HPDE6-E6E7 (cell line): ENCODE results near the gene ACTL9.
"Not testable (repeated sequence)": the region's sequence is repeated elsewhere in the genome, so short reads cannot be mapped to it uniquely, and the experiment has no call there.

ENCODE experiments used
- DNase-seq: peaks from one replicate; pipeline ENCODE4 v3.0.0; 2011; ENCODE audit warnings: missing footprints; ENCODE audit errors: extremely low spot score

ACTL9 gene

GRCh38 chr19:8698433-8699063 lies at the start of gene ACTL9:
TSS of gene ACTL9 (minus strand) at chr19:8698795. CDS start at chr19:8698701, 94 bp downstream.
- DNase-seq = no peak

- not testable (repeated sequence) for DNase-seq
Measured at GRCh38 chr19:8739291-8740065, 40.9 kb upstream of the ACTL9 start.

GRCh38 chr19:8738377-8738776 lies 39.8 kb upstream of the ACTL9 start:
- no peak for DNase-seq

- no peak for DNase-seq
Measured at GRCh38 chr19:8731428-8732169, 33.0 kb upstream of the ACTL9 start.

- no peak for DNase-seq
Measured at GRCh38 chr19:8724276-8724675, 25.7 kb upstream of the ACTL9 start.

- no peak for DNase-seq
Measured at GRCh38 chr19:8722032-8722431, 23.4 kb upstream of the ACTL9 start.

GRCh38 chr19:8721334-8721733 lies 22.7 kb upstream of the ACTL9 start, which contains the start of gene OR2Z1:
TSS of gene OR2Z1 (plus strand) at chr19:8721634. CDS start at chr19:8731029, 9,395 bp downstream.
- DNase-seq = no peak

- DNase-seq = not testable (repeated sequence)
Measured at GRCh38 chr19:8710337-8710736, 11.7 kb upstream of the ACTL9 start.

GRCh38 chr19:8705742-8706141 lies 7.1 kb upstream of the ACTL9 start:
- DNase-seq = no peak

GRCh38 chr19:8705304-8705703 lies 6.7 kb upstream of the ACTL9 start:
- DNase-seq = not testable (repeated sequence)

- no peak for DNase-seq
Measured at GRCh38 chr19:8703223-8703622, 4.6 kb upstream of the ACTL9 start.

- no peak for DNase-seq
Measured at GRCh38 chr19:8702350-8702749, 3.8 kb upstream of the ACTL9 start.

- no peak for DNase-seq
Measured at GRCh38 chr19:8700956-8701355, 2.4 kb upstream of the ACTL9 start.

GRCh38 chr19:8699908-8700307 lies 1.3 kb upstream of the ACTL9 start:
- no peak for DNase-seq

- no peak for DNase-seq
Measured at GRCh38 chr19:8697671-8698432, 743 bp downstream of the ACTL9 start.

GRCh38 chr19:8696993-8697392 lies 1.6 kb downstream of the ACTL9 start:
- no peak for DNase-seq

GRCh38 chr19:8695911-8696310 lies 2.7 kb downstream of the ACTL9 start:
- DNase-seq = no peak

GRCh38 chr19:8695501-8695900 lies 3.1 kb downstream of the ACTL9 start:
- no peak for DNase-seq

- DNase-seq = no peak
Measured at GRCh38 chr19:8690753-8691539, 7.6 kb downstream of the ACTL9 start.

GRCh38 chr19:8688930-8689329 lies 9.7 kb downstream of the ACTL9 start:
- DNase-seq = no peak

GRCh38 chr19:8686549-8686948 lies 12.0 kb downstream of the ACTL9 start:
- no peak for DNase-seq
